RPMI8226 (cell line): ENCODE results near the gene CDC20B.
"Not testable (repeated sequence)": the region's sequence is repeated elsewhere in the genome, so short reads cannot be mapped to it uniquely, and the experiment has no call there.

Experiments
- DNase-seq: peaks from one replicate; pipeline ENCODE4 v3.0.0-alpha.2; 2015

CDC20B gene

DNA sequence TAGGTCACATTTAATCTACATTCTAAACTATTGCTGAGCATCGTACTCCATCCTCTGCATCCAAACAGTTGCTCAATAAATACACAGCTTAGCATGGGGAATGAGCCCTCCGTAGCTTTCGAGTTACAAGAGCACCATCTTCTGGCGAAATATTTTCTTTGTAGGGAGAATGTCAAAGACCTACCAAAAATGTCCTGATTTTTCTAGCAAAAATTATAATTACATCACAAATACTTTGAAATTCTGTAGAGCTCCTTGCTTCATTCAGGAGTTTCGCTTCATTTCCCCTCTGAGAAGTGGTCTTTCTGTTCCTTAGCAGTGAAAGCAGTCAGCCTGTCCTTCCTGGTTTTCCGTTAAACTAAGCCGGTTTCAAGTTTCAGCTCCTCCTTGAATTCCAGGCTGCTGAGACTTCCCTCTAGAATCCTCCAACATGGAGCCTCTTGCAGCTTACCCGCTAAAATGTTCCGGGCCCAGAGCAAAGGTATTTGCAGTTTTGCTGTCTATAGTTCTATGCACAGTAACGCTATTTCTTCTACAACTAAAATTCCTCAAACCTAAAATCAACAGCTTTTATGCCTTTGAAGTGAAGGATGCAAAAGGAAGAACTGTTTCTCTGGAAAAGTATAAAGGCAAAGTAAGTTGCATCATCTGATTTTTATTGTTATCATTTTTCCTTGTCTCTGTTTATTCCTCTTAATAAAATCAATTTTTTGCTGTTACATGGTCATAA is 13.0 kb downstream of the CDC20B start, which contains the start of gene GPX8:
Gene GPX8, plus strand, starts transcription at position 409 of the 730 bp plus-strand sequence. Its CDS starts 22 bp downstream, at position 431.
- peak; percentile 58 for DNase-seq

- no peak for DNase-seq
Observed at GRCh38 chr5:55154873-55155272, 18.1 kb downstream of the CDC20B start.

- no peak for DNase-seq
Observed at GRCh38 chr5:55151923-55152842, 20.8 kb downstream of the CDC20B start.

DNA sequence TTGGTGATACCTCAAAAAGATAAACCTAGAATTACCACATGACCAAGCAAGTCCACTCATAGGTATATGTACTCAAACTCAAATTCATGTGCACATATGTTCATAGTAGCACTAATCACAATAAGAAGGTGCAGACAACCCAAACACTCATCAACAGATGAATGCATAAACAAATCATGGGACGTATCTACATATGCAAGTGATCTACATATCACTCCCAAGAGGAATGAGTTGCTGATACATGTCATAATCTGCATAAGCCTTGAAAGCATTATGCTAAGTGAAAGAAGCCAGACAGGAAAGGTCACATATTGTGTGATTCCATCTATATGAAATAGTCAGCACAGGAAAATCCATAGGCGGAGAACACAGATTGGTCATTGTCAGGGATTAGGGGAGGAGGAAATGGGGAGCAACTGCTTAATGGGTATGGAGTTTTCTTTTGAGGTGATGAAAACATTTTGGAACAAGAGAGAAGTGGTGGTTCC is 23.6 kb downstream of the CDC20B start:
- DNase-seq: no peak

GRCh38 chr5:55146543-55147151 is 26.3 kb downstream of the CDC20B start:
- DNase-seq: peak; percentile 85

DNA sequence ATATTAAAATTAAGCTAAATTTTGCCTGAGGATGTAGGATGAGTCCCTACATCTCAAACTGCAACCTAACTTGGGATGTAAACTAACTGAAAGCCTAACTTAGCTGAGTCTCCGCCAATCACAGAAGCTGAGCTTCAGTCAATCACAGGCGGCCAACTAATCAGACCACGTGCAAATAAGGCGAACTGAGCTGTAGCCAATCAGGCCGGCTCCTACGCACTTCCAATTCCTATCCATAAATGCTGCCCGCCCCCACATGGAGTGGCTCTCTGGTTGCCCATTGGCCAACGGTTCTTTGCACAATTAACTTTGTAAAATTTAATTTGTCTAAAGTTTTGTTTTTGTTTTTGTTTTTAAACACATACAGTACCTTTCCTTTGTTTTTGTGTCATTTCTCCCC is 26.9 kb downstream of the CDC20B start:
- DNase-seq: no peak

- no peak for DNase-seq
Observed at GRCh38 chr5:55143624-55144023, 29.4 kb downstream of the CDC20B start.

DNA sequence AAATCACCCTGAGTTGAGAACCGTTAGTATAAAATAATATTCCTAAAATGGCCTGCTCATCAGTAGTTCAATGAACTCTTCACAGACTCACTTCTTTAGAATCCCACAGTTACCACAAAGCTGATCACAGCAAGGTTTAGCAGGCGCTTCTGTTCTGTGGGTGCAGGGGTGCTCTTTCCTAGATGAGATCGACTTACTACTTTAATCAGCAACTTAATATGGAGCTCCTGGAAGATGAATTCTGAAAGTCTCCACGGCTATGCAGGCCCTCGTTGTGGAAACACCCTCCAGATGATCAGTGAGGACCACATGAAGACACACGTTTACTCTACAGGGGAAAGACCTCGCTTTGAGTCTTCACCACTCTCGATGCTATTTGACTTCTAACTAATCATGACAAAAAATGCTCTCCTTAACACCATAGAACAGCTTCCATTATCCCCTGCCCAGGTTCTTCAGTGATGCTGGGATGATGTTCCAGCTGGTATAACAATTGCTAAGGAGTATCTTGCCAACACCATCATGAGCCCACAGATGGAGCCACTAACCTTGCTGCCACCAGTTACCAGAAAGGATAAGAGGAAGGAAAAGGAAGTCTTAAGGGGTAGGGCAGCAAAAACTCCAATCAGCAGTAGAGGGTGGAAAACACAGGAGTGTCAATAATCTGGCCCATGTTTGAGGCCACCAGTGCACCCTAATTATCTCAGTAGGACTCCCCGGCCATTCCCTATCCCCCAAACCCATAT is 30.9 kb downstream of the CDC20B start:
- no peak for DNase-seq

- no peak for DNase-seq
Observed at GRCh38 chr5:55140908-55141665, 31.9 kb downstream of the CDC20B start.

GRCh38 chr5:55136521-55136920 is 36.5 kb downstream of the CDC20B start:
- DNase-seq: no peak

DNA sequence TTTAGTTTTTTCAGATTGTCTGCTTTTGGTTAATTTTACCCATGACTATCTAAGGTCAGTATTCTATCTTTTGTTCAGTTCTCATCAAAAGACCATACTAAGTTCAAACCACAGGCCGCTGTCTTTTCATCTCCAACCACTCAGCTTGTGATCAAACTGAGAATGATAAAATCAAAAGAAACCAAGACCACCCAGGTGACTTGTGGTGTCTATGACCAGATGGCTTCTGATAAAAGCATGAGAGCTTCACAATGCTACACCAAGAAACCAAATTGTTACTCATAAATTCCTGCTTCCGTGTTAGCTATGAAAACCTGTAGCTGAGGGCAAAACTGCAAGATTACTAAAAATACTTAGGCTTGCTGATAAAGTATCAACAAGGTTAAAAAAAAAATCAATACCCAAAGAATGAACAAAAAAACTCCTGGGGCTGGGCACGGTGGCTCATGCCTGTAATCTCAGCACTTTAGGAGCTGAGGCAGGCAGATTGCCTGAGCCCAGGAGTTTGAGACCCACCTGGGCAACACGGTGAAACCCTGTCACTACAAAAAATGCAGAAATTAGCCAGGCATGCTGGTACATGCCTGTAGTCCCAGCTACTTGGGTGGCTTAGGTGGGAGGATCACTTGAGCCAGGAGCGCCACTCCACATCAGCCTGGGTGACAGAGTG is 38.8 kb downstream of the CDC20B start:
- no peak for DNase-seq

- DNase-seq: no peak
Observed at GRCh38 chr5:55123365-55123764, 49.6 kb downstream of the CDC20B start.

GRCh38 chr5:55114061-55114460 is 58.9 kb downstream of the CDC20B start:
- DNase-seq: no peak

GRCh38 chr5:55113327-55113726 is 59.6 kb downstream of the CDC20B start:
- no peak for DNase-seq

DNA sequence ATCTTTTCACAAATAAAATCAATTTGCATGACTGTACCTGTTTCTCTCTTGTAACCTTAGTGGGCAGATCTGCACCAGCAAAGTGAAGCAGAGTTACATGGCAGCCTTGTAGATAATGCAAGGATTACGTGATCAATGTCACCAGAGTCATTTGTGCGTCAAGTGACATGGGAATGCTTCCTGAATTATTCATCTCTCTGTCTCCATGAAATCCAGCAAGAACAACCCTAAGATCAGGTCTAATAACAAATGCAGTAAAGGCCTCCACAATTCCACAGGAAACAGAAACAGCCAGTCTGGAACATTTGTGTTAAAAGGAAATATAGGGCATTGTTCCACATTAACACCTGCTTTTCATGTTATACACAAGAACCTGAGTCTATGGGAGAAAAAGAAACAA is 62.8 kb downstream of the CDC20B start:
- DNase-seq: no peak

- no peak for DNase-seq
Observed at GRCh38 chr5:55108661-55109060, 64.3 kb downstream of the CDC20B start.

- DNase-seq: not testable (repeated sequence)
Observed at GRCh38 chr5:55105976-55106375, 67.0 kb downstream of the CDC20B start.

DNA sequence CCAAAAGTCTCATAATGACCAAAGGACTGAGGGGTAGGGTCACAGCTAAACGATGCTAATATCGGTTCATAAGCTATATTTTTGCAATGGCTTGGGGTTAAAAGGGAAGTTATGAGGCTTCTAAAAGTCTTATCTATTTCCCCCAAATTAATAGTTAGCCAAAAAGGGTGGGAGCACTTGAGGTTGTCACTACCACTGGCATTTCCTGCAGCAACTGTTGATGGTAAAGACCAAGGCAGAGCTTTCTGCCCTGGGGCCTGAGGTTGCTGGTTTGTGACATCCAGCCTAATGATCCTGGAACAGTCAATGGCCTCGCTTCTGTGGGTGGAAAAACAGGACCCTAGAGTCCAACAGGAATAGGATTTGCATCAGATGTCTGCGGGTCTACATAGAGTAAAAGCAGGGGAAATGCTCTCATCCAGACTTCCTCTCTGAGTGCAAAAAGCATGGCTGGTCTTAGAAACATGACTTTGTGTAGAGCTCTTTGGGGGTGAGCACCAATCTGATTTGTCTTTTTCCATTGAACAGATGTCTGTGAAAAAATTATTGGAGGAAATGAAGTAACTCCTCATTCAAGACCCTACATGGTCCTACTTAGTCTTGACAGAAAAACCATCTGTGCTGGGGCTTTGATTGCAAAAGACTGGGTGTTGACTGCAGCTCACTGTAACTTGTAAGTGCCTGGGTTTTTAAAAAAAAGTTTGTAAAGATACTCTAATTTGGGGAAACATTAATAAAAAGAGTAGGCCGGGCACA is 67.9 kb downstream of the CDC20B start:
- no peak for DNase-seq

DNA sequence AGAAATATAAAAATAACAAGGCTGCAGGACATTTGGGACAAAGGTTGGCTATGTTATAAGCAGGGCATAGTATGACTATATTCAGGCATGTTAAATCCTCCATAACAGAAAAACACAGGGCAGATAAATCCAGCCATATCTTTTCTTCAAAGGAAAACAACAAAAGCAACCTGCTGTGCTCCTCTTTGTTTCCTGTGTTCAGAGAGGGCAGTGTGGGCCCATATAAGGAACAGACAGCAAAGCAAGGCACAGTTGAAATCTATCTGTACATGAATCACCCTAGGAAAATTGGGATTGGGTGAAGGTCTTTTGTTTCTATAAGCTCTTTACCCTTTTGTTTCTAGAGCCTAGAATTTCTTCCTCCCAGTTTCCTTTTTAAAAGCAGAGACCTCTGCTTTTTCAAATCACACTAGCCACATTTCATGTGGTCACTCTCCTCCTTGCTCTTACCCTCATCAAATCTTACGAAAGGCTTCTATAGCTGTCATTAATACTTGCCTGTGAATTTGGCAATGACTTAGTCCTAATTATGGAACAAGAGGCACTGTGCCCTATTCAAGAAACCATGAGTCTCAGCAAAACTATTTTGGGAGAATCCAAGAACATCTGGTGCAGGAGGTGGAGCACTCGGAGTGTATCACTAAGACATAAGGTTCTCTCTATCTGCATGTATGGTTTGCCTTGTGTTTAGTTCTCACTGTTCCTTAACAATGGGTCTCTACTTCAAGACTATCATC is 68.8 kb downstream of the CDC20B start:
- no peak for DNase-seq

DNA sequence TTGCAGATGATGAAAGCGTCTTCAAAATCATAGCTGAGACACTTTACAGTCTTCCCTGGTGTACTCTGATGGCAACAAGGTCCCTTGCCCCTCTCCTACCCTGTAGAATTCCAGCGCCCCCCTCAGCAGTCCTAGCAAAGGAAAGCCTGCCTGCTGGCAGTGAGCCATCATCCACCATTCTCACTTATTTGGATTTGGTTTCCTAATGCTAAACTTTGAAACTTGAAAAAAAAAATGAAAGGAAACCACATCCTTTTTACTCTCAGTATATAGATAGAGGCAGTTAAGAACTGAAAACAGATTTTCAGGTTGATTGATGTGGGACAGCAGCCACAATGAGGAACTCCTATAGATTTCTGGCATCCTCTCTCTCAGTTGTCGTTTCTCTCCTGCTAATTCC is 70.6 kb downstream of the CDC20B start, which contains the start of gene GZMA:
Gene GZMA, plus strand, starts transcription at position 299 of the 400 bp plus-strand sequence. Its CDS starts 37 bp downstream, at position 336.
- DNase-seq: no peak
